HCT116 (cell line): ENCODE results near the gene SLC25A25. TPM values are rescaled to one million over a fixed set of nuclear protein-coding genes. Genes with fewer than 3 reads are reported as not detected.

Experiments used
- ATAC-seq: fragments of 200-7000 bp; cut with Tn5 transposase; 2 replicates; pipeline ENCODE4 v1.9.1; 2020; ENCODE audit warnings: mild to moderate bottlenecking, moderate library complexity
- Bru-seq: library from RNA; stranded (reverse); fragments of 400-500 nt; gene quantifications from one replicate; lab custom pipeline; 2021; lab: Mats Ljungman, UMichigan
- BruChase-seq, 2 experiments: library from RNA; stranded (reverse); fragments of 400-500 nt; gene quantifications; one replicate each; lab custom pipeline; 2021; lab: Mats Ljungman, UMichigan
- BruUV-seq: library from RNA; stranded (reverse); fragments of 400-500 nt; replicated peaks from 2 replicates; lab custom pipeline; 2021; lab: Mats Ljungman, UMichigan
- CTCF ChIA-PET: fragments of 300-600 bp; sonication (Branson Sonifier 250); formaldehyde crosslinking; loops from one replicate; lab custom pipeline; 2021; ENCODE audit warnings: antibody characterized with exemption; lab: Charles Lee
- POLR2A ChIA-PET: fragments of 300-600, 350-600 bp; sonication (Branson Sonifier 250); formaldehyde crosslinking; loops from one replicate; lab custom pipeline; 2021; ENCODE audit warnings: antibody characterized with exemption; lab: Charles Lee
- RAD21 ChIA-PET, 2 experiments: fragments of 300-600 bp; sonication (Branson Sonifier 250); formaldehyde crosslinking; loops; one replicate each; lab custom pipeline; 2023; ENCODE audit warnings: low total read pairs in 2 of 2; ENCODE audit not compliant: uncharacterized antibody in 2 of 2, unreplicated experiment in 2 of 2, low non-redundant PET in 1 of 2; lab: Charles Lee
- DNase-seq: peaks from one replicate; pipeline ENCODE4 v3.0.0-alpha.2; 2010; ENCODE audit warnings: low read depth, low spot score
- H2AFZ ChIP-seq: fragments of 200-600 bp; shearing (Covaris generic), sonication (generic); 2 replicates; pipeline ENCODE4 v1.6.1; 2017; ENCODE audit warnings: low read depth, mixed run types, mixed read lengths, antibody characterized with exemption, low read length; ENCODE audit not compliant: poor library complexity, severe bottlenecking
- H3K27ac ChIP-seq: 2 replicates; pipeline ENCODE4 v1.5.1; 2012; ENCODE audit warnings: low read depth, low read length
- H3K27me3 ChIP-seq: fragments of 200-600 bp; sonication (generic); 2 replicates; pipeline ENCODE4 v1.6.1; 2016; ENCODE audit warnings: mixed run types, low read length, mixed read lengths; ENCODE audit not compliant: insufficient read depth
- H3K36me3 ChIP-seq, 2 experiments: fragments of 200-500 bp in 1 of 2; fragments of 200-600 bp in 1 of 2; sonication (Bioruptor generic) in 1 of 2; sonication (generic) in 1 of 2; 2 replicates each; pipeline versions ENCODE4 v1.5.1 to v1.6.1; 2014 to 2016; ENCODE audit warnings: low read length in 2 of 2, inconsistent platforms in 1 of 2, mixed read lengths in 1 of 2, mixed run types in 1 of 2; ENCODE audit not compliant: insufficient read depth in 2 of 2, control insufficient read depth in 1 of 2
- H3K4me1 ChIP-seq, 2 experiments: fragments of 200-600 bp in 1 of 2; sonication (generic) in 1 of 2; 2 replicates each; pipeline versions ENCODE4 v1.5.1 to v1.6.1; 2012 to 2017; ENCODE audit warnings: low read length in 2 of 2, inconsistent platforms in 1 of 2, mild to moderate bottlenecking in 1 of 2, mixed read lengths in 1 of 2, mixed run types in 1 of 2, moderate library complexity in 1 of 2; ENCODE audit not compliant: insufficient read depth in 2 of 2, control insufficient read depth in 1 of 2
- H3K4me2 ChIP-seq: fragments of 200-600 bp; sonication (generic); 2 replicates; pipeline ENCODE4 v1.6.1; 2017; ENCODE audit warnings: mixed run types, low read length, mixed read lengths
- H3K4me3 ChIP-seq, 2 experiments: fragments of 200-600 bp in 1 of 2; sonication (generic) in 1 of 2; replicated peaks in 1 of 2; 2 replicates each; pipeline ENCODE4 v1.5.1; 2011 to 2016; ENCODE audit warnings: low read length in 2 of 2, control low read depth in 1 of 2, low read depth in 1 of 2, mild to moderate bottlenecking in 1 of 2, mixed read lengths in 1 of 2, mixed run types in 1 of 2
- H3K79me2 ChIP-seq: fragments of 200-600 bp; sonication (generic); 2 replicates; pipeline ENCODE4 v1.6.1; 2017; ENCODE audit warnings: mild to moderate bottlenecking, mixed run types, low read length, moderate library complexity, mixed read lengths; ENCODE audit not compliant: insufficient read depth
- H3K9ac ChIP-seq: fragments of 200-600 bp; sonication (generic); 2 replicates; pipeline ENCODE4 v1.6.1; 2016; ENCODE audit warnings: low read length, mixed read lengths
- H3K9me2 ChIP-seq: fragments of 200-600 bp; sonication (generic), shearing (Covaris generic); 2 replicates; pipeline ENCODE4 v1.6.1; 2017; ENCODE audit warnings: mixed run types, mild to moderate bottlenecking, moderate library complexity; ENCODE audit not compliant: insufficient read depth
- H3K9me3 ChIP-seq, 2 experiments: fragments of 200-500 bp in 1 of 2; fragments of 200-600 bp in 1 of 2; sonication (Bioruptor generic) in 1 of 2; sonication (generic) in 1 of 2; 2 replicates each; pipeline ENCODE4 v1.6.1; 2014 to 2017; ENCODE audit warnings: low read length in 2 of 2, mixed read lengths in 2 of 2, inconsistent platforms in 1 of 2, low read depth in 1 of 2, mild to moderate bottlenecking in 1 of 2, mixed run types in 1 of 2, moderate library complexity in 1 of 2; ENCODE audit not compliant: control insufficient read depth in 1 of 2, insufficient read depth in 1 of 2
- H4K20me1 ChIP-seq: fragments of 200-600 bp; sonication (generic), shearing (Covaris generic); 2 replicates; pipeline ENCODE4 v1.6.1; 2017; ENCODE audit warnings: mixed run types, mild to moderate bottlenecking, moderate library complexity; ENCODE audit not compliant: insufficient read depth
- CTCF ChIP-seq, 3 experiments: fragments of 200-600 bp in 1 of 3; sonication (generic) in 1 of 3; IDR thresholded peaks in 2 of 3; conservative IDR thresholded peaks in 1 of 3; 2 replicates each; pipeline ENCODE4 v1.5.1; 2012 to 2017; ENCODE audit warnings: low read depth in 2 of 3, low read length in 2 of 3, antibody characterized with exemption in 1 of 3, borderline replicate concordance in 1 of 3, control low read depth in 1 of 3, mild to moderate bottlenecking in 1 of 3, mixed read lengths in 1 of 3, mixed run types in 1 of 3, moderate library complexity in 1 of 3; ENCODE audit not compliant: insufficient read depth in 1 of 3
- MAX ChIP-seq: IDR thresholded peaks from 2 replicates; pipeline ENCODE4 v1.6.1; 2012
- POLR2A ChIP-seq: IDR thresholded peaks from 2 replicates; pipeline ENCODE4 v1.7.0; 2011; ENCODE audit warnings: borderline replicate concordance; ENCODE audit not compliant: insufficient read depth, insufficient read length; ENCODE audit errors: extremely low read depth
- POLR2AphosphoS5 ChIP-seq: IDR thresholded peaks from 2 replicates; pipeline ENCODE4 v1.6.1; 2011; ENCODE audit warnings: mild to moderate bottlenecking, low read depth, low read length, moderate library complexity
- SP1 ChIP-seq: IDR thresholded peaks from 2 replicates; pipeline ENCODE4 v1.6.1; 2012; ENCODE audit warnings: low read depth
- TCF7L2 ChIP-seq: IDR thresholded peaks from 2 replicates; pipeline ENCODE4 v1.7.0; 2011; ENCODE audit warnings: borderline replicate concordance, inconsistent platforms; ENCODE audit not compliant: insufficient read depth, insufficient read length; ENCODE audit errors: extremely low read depth
- intact Hi-C: fragments of 100-400 bp; cut with micrococcal nuclease; formaldehyde crosslinking; loops from 2 replicates; pipeline ENCODE4 v1.10.0; 2022
- long read RNA-seq: library from polyadenylated mRNA; unstranded; transcript quantifications from one replicate; pipeline ENCODE4 v2.0.0, GENCODE V29; 2021; ENCODE audit not compliant: unreplicated experiment
- polyA plus RNA-seq: library from polyadenylated mRNA; unstranded; fragments of >200 nt; gene quantifications from 2 replicates; pipeline ENCODE4 v1.2.1, GENCODE V29; 2012; ENCODE audit warnings: missing spikeins
- total RNA-seq: library from RNA; stranded (reverse); gene quantifications from one replicate; pipeline ENCODE4 v1.2.1, GENCODE V29; 2021; ENCODE audit not compliant: unreplicated experiment

The SLC25A25 gene
- total RNA-seq (15.3 TPM), Bru-seq, nascent RNA (percentile 73 among the genes with signal in this experiment), BruChase-seq, experiment 1, labeled RNA remaining after a 6-hour chase (percentile 66 among the genes with signal in this experiment), BruChase-seq, experiment 2, labeled RNA remaining after a 2-hour chase (percentile 69 among the genes with signal in this experiment)
- 18.8 and 20.5 TPM in 2 replicates for polyA plus RNA-seq
- long read RNA-seq, transcript SLC25A25-203 (10 exons, 3,431 nt): major isoform, 30 of 52 reads
- long read RNA-seq, partial matches to known transcripts: 15 of 52 reads
- long read RNA-seq, other reads (novel, unspliced or antisense): 5 of 52 reads

GRCh38 chr9:128067645-128068385 lies at the start of gene SLC25A25:
SLC25A25 (plus strand) TSS chr9:128068232; CDS start chr9:128068320, 88 bp downstream.
- Histone ChIP-seq H3K79me2 (peaks cover 55% of the 10 kb centered on the region), H3K4me1 (peaks cover 33 to 45% of the 10 kb centered on the region in 2 experiments), H3K4me2 (peak within 1 kb of the TSS; percentile 99), H4K20me1 (no peaks in the 10 kb centered on the region), H3K9ac (peak within 1 kb of the TSS; percentile 88), H2AFZ (peak within 1 kb of the TSS; percentile 79), H3K9me2 (no peaks in the 10 kb centered on the region), H3K36me3 (no peaks in the 10 kb centered on the region), H3K27me3 (no peaks in the 10 kb centered on the region), H3K27ac (peak within 1 kb of the TSS; percentile 95), H3K4me3 (peak within 1 kb of the TSS; percentile 81 to 85), H3K9me3 (no peaks in the 10 kb centered on the region)
- BruUV-seq: no TSS peak
- intact Hi-C loops: no loop called here
- POLR2A ChIA-PET: interaction anchor here (0.6 to 2.5 kb wide), 10 partner anchors 10 to 149 kb away, joined by 3 to 23 read pairs (median 4); no protein-coding TSS in a partner anchor
- TF ChIP-seq MAX (no peak), TCF7L2 (peak; percentile 26), POLR2A (peak; percentile 25), POLR2AphosphoS5 (peak; percentile 63)
- ATAC-seq (peak; percentile 86), DNase-seq (peak; percentile 97)
- CTCF ChIA-PET: interaction anchor here (1.0 to 2.4 kb wide), 6 partner anchors 14 to 125 kb away, joined by 3 to 9 read pairs (median 6); no protein-coding TSS in a partner anchor
- RAD21 ChIA-PET: interaction anchor here in 1 of 2 experiments (0.7 to 1.4 kb wide), 3 partner anchors 11 to 126 kb away, joined by 3 to 4 read pairs (median 4); no protein-coding TSS in a partner anchor

GRCh38 chr9:128020692-128021091 lies 47.3 kb upstream of the SLC25A25 start:
- Histone ChIP-seq H2AFZ (no peak overlapping the region), H3K9me2 (no peaks in the 10 kb centered on the region), H3K27ac (no peak overlapping the region), H3K79me2 (no peaks in the 10 kb centered on the region), H3K4me3 (no peak overlapping the region), H4K20me1 (no peaks in the 10 kb centered on the region), H3K4me2 (no peak overlapping the region), H3K9ac (no peak overlapping the region), H3K36me3 (no peaks in the 10 kb centered on the region), H3K4me1 (peaks cover 0 to 8% of the 10 kb centered on the region in 2 experiments; a peak in 2 of 4 replicates), H3K27me3 (no peaks in the 10 kb centered on the region), H3K9me3 (no peaks in the 10 kb centered on the region)
- TF ChIP-seq SP1 (no peak), CTCF (IDR thresholded peaks at IDR 0.05 in 2 of 3, conservative IDR thresholded peaks at IDR 0.05 in 1 of 3; ENCODE audit: borderline replicate concordance in 1 of 3, insufficient read depth in 1 of 3, low read depth in 2 of 3, low read length in 2 of 3) (peak; percentile 16 to 55 (median 47); a peak in 5 of 6 replicates)
- no peak for DNase-seq
- ChIA-PET POLR2A (no interaction called here), CTCF (no interaction called here), RAD21 (no interaction called here)
- ATAC-seq: peak; percentile 58
- intact Hi-C loops: no loop called here
- BruUV-seq: no TSS peak
